ENCODE measurements around the gene VAV2.

VAV2 gene

DNA sequence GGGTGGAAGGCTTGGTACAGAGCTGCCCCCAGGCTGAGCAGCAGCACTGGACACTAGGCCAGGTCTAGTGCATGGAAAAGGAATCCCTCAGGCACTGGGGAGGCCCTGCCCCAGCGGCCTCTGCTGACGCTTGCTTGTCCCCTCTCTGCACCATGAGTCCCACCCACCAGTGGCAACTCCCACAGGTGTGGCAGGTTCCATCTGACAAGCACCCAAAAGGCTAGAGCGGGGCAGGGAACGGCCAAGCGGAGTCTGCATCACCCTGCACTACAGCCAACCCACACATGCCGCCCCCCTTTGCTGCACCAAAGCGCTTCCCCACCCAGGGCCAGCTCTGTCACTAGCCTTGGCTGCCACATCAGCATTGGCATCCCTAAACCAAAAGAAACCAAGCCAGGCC, 138.8 kb downstream of the VAV2 start:
- DNase-seq (ENCODE audit: low read depth, low spot score): no peak

DNA sequence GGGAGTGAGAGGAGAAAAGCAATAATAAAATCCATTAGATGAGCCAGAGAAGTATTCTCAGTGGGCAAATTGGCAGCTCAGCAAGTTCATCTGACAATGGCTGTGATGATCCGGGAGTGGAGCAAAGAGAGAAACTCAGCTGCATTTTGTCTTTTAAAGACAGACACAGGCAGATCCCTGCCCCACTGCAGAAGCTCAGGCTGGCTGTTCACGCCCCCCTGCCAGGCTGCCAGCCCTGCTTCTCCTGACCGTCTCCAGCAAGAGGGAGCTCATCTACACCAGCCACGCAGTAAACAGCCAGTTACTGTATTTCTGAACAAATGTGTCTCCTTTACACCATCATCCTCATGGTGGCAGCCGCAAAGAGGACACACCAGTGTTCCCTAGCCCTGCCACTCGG, 139.7 kb downstream of the VAV2 start:
- no peak for DNase-seq (ENCODE audit: low read depth, low spot score)

DNA sequence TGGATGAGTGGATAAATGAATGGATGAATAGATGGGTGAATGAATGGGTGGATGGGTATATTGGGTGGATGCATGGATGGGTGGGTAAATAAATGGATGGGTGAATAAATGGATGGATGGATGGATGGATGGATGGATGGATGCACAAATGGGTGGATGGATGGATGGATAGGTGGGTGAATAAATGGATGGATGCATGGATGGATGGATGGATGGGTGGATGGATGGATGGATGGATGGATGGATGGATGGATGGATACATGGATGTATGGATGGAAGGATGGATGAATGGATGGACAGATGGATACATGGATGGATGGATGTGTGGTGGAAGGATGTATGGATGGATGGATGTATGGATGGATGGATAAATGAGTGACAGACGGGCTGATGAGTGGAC, 140.4 kb downstream of the VAV2 start:
- no peak for DNase-seq (ENCODE audit: low read depth, low spot score)

DNA sequence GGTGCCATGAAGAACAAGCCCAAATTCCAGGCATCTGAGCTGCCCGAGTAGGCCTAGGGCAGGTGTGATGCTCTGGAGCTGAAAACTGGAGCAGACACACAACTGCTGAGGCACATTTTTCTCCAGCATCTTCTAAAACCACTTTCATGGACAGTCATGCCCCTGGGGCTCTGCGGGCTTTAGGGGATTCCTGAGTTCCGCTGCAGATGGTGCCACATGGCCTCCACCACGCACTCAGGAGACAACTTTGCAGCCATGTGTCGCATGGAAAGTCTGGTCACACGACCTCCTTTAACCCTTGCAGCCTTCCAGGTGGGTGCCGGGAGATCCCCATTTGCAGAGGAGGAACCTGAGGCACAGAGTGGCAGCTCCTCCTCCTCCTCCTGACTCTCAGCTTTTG, 141.2 kb downstream of the VAV2 start:
- DNase-seq (ENCODE audit: low read depth, low spot score): no peak

DNA sequence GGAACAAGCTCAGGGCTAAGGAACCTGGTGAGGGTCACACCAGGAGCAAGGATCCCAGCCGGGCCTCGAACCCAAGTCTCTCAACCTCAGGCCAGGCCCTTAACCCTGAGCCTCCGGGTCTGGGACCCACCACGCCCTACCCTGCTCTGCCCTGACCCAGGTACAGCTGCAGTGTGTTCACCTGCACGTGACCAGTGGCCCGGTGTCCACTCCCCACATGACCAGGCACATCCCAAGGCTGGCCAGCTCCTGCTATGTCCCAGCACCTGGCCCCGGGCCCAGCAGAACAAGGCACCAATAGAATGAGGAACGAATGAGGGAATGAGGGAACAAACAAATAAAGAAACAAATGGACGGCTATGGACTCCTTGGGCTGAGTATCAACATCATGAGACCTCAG, 142.0 kb downstream of the VAV2 start:
- DNase-seq (ENCODE audit: low read depth, low spot score): no peak

DNA sequence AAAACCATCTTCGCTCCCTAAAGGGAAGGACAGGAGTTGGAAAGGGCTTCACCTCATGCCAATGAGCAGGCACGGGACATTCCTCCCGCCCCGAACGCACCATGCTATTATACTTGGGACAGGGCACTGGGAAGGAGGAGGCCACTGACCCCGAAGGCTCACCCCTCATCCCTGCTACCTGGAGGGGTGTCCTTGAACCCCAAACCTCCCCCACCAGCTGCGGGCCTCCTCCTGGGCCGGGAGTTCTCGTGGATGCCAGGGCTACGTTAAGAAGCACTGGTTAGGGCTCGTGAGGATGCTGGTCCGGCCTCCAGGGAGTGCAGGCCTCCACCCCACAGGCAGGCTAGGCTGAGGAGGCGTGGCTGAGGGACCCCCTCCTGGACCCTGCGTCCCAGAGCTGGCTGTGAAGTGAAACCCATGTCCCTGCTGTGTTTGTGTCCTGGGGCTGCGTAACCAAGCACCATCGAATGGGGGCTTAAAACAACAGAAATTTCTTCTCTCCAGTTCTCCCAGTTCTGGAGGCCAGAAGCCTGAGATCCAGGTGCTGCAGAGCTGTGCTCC, 142.9 kb downstream of the VAV2 start:
- DNase-seq (ENCODE audit: low read depth, low spot score): no peak

DNA sequence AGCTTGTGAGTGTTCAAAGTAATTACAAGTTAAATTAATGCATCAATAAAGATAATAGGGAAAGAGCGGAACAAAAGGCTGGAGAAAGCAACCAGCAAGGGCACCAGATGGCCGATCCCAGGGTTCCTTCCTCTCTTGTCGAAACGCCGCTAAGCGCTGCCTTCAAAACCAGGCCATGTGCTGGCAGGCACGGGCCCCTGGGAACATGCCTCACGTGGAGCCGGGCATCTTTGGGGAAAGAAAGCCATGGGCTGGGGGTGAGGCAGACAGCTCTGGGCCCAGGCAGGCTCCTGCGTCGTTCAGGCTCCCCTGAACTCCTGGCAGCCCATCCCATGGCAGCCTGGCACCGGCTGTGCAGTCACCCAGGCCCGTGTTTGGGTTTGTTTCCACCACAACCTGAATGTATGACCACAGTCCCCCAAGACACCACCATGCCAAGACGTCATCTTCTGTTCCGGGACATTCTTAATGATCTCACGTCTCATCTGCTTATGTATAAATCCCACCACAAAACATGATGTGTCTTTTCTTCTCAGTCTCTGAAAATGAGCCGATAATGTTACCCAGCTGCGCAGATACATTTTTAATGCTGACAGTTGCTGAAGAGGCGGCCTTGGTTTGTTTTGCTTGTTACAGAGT, 143.5 kb downstream of the VAV2 start:
- no peak for DNase-seq (ENCODE audit: low read depth, low spot score)

DNA sequence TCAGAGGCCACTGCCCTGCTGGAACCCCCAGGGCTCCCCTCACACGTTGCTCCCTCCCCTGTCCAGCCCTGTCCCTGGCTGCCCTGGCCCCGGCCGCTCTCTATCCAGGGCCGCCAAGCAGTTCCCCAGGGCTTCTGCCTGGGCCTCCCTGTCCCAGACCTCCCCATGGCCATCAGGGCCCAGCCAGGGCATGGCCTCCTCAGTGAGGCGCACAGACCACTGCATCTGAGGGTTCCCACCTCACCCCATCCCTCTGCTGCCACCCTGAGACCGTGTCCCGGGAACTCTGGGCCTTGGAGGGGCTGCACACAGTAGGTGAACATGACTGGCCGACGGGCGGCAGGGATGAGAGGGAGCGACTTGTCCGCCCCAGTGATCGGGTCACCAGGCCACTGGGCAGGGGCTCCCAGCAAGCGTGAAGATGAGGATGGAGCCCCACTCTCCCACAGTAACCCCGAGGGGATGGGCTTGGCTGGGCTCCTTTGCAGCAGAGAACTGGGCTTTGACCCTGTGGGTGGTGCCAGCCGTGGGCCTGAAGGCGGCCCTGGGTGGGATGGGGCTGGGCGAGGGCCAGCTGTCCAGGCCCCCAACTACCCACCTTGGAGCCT, 145.5 kb downstream of the VAV2 start:
- no peak for DNase-seq (ENCODE audit: low read depth, low spot score)

DNA sequence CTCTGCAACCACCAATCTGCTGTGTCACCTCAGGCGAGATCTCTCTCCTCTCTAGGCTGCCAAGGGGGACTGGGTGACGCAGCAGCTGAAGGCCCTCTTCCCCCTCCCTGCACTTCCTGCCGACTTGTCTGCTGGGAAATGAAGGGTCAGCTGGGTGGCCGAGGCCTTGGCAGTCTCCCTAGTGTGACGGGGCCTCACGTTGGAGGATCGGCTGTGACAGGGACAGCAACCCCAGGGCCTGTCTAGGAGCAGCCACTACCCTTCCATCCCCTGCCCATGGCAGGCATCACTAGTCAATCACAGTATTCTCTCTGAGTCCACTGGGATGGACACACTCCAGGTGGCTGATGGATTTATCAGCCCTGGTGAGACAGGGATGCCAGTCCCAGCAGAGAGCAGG, 146.7 kb downstream of the VAV2 start:
- no peak for DNase-seq (ENCODE audit: low read depth, low spot score)

DNA sequence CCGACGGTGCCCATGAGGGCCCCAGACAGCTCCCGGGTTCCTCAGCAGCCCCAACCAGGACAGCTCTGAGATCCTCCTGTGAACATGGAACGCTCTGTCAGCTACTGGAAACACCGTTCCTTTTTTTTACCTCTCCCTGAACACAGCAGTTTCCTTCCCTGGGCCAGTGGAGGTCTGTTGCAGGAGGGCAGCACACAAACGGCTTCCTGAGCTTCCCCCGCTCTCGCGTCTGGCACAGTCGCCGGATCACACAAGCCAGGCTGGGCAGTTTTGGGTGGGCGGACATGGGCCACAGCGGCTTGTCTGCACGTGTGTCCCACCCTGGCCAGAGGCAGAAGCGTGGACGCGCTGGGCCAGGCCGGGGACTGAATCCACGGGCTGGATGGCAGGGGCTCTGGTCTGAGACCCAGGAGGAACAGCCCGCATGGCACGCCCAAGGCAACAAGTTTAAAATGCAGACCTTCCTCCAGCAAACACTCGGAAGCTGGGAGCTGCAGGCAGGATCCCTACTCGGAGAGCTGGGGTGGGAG, 147.2 kb downstream of the VAV2 start:
- DNase-seq (ENCODE audit: low read depth, low spot score): no peak

DNA sequence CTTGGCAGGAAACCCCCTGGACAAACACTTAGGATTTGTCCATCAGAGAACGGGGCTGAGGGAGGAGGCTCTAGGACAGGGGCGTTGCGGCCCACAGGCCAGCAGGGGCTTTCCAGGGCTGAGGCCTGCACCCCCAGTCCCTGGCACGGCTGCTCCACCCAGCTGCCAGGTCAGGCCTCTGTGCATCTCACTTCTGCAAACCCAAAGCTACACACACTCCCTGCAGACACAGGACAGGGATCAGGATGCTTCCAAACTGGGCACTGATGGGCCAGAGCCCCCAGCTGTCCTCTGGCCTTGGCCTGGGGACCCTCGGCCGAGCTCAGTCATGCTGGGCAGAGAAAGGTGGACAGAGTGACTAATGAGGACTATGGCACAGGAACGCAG, 147.7 kb downstream of the VAV2 start:
- DNase-seq (ENCODE audit: low read depth, low spot score): no peak

DNA sequence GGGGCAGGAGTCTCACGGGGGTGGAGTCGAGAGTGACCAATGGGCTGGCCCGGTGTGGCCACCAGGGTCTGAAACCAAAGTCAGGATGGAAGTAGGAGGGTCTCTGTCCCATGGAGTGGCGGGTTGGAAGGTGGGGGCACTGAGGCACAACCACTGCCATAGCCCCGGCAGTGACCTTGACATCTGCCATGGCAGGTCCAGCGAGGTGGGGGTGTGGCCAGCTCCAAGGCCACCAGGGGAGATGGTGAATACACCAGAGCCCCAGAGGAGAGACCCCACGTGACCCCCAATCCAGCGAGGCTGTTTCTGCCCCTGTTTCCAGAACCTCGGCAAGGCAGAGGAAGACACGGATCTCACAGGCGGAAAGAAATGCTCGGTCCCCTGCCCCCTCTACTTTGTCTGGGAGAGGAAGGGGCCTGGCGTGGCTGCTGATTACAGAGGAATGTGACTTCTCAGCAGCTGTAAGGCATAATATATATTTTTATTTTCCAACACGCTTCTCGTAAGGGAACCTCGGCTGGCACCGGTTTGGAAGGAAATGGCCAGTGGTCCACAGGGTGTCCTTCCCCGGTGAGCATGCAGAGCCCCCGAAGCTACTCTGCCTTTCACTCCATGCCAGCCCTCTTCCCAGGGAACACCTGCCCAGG, 148.2 kb downstream of the VAV2 start:
- DNase-seq (ENCODE audit: low read depth, low spot score): no peak

DNA sequence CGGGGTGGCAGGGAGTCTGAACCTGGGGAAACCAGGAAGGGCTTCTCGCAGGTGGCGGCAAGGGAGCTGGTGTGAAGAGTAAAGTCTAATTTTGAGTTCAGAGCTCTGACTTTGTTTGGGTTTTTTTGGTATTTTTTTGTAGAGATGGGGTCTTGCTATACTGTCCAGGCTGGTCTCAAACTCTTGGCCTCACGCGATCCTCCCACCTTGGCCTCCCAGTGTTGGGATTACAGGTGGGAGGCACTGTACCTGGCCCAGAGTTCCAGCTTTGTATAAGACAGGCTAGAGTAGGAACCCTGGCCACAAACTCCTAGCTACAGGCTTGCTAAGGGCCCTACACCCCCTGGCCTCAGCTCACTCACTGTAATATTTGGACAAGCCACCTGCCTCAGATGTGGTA, 148.9 kb downstream of the VAV2 start:
- no peak for DNase-seq (ENCODE audit: low read depth, low spot score)

DNA sequence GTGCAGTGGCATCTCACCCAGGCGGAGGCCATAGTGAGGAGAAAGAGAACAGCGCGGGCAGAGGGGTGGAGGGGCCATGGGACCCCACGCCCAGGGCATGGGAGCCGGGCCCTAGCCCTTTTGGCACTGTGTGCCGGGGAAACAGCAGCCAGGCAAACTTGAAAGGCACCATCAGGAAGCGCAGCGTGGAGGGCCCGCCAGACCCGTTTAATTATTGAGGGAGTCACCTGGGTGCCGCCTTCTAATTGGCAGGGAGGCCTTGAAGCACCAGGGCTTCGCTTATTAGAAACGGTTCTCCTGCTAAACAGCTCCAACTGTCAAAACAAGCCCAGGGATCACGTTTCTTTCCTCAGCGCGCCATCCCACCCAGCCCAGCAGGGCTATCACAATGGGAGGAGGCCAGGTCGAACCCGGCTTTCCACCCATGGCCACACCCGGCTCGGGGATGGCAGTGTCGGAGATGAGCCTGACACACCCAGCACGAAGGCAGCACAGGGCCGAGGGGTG, 149.3 kb downstream of the VAV2 start:
- no peak for DNase-seq (ENCODE audit: low read depth, low spot score)

DNA sequence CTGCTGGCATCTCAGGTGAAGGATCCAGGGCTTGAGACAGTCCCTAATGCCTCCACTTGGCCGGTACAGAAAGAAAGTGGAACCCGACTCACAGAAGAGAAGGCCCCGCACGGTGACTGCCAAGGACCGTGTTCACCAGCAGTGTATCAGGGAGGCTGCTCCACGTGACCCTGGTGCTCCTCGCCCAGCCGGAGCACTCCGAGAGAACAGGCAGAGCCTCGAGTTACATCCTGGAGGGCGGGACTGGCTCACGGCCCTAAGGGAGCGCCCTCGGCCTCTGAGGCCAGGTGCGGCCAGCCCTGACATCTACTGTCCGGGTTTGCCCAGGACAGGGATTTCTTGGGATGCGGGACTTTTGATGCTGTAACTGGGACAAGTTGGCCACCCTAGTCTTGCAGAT, 149.9 kb downstream of the VAV2 start:
- no peak for DNase-seq (ENCODE audit: low read depth, low spot score)

DNA sequence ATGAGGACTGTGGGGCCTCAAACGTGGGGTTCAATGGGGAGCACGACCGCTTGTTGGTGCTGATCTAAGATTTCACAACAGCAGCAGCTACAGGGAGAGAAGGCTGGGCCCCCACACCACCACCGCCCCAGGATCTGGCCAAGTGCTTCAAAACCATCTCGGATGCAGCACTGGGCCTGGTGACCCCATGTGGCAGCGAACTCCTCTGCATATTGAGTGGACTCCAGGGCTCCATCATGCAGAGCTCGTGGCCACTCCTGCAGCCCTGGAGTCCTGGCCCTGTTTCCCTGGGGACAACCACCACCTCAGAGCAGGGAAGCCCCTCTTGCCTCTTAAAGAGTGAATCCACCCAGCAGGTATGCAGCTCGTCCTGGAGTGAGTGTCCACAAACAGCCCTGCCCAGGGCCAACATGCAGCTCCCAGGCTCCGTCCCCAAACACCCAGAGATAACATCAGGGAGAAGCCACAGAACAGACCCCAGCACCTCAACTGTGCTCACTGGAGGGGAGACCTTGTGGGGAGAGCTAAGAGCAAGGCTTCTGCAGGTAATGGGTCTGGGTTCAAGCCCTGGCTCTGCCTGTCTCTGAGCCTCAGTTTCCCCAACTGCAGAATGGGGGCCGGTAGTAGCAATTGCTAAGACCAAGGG, 150.8 kb downstream of the VAV2 start:
- DNase-seq (ENCODE audit: low read depth, low spot score): no peak

DNA sequence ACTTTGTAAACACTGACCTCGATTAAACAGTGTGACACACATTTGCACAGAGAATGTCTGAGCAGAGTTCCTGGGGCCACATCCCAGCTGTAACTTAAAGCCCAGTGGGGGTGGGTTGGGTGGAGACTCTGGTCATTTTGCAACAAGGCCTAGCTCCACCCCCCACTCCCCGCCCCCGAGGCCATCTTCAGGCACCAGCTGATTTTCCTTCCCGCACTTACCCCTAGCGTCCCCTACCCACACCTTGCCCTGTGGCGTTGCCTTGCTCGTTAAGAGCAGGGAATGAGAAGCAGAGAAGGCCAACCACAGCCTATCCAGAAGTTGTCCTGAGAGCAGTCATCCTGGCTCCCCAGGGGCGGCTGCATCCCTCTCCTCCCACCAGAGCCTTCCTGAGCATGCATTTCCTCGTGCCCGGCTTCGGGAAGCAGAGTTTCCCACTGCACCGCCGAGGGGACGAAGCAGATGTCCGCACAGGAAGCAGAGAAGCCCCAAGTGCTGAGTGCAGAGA, 152.2 kb downstream of the VAV2 start:
- no peak for DNase-seq (ENCODE audit: low read depth, low spot score)

DNA sequence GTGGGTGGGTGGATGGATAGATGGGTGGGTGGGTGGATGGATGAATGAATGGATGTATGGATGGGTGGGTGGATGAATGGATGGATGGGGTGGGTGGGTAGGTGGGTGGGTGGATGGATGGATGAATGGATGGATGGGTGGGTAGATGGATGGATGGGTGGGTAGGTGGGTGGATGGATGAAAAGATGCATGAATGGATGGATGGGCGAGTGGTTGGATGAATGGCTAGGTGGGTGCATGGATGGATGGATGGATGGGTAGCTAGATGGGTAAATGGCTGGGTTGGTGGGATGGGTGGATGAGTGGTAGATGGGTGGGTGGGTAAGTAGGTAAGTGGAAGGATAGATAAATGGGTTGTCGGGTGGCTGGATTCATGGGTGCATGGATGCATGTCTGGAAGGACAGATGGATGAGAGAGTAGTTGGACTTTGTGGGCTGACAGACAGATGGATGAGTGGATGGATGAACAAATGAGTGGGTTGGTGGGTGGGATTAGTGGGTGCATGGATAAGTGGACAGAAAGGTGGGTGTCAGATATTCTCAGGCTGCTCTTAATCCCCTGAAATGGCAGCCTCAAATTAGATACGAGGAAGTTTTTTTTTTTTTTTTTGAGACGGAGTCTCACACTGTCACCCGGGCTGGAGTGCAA, 153.1 kb downstream of the VAV2 start:
- DNase-seq (ENCODE audit: low read depth, low spot score): no peak

DNA sequence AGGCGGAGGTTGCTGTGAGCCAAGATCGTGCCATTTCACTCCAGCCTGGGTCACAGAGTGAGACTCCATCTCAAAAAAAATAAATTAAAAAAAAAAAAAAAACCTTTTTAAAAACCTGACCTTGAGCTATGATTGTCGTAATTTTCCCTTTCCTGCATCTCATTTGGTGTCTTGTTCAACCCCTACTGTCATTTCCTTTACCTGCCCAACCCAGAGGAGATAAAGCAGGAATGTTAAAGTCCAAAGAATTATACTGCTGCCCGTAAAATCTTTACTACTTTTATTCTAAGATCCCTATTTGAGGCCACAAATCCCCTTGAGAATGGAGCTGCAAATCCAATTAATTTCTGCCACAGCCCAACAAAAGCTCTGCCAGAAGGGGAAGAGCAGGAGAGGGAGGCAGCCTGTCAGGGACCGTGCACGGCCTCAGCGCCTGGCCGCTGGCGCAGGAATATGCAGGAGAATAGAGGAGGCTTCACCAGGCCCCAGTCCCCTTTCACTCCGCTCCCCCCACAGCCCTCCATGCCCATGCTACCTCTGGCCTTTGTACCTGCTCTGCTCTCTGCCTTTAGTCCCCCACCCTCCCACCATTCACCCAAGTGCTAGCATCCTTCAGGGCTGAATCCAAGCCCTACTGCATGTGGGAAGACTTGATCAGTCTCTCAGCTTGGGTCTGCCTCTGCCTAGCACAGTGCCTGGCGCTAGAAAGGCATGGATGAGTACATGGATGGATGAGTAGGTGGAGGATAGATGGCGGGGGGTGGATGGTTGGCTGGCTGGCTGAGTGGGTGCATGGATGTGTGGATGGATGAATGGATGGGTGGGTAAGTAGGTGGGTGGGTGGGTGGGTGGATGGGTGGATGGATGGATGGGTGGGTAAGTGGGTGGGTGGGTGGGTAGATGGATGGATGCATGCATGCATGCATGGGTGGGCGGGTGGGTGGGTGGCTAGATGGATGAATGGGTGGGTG, 154.2 kb downstream of the VAV2 start:
- no peak for DNase-seq (ENCODE audit: low read depth, low spot score)

DNA sequence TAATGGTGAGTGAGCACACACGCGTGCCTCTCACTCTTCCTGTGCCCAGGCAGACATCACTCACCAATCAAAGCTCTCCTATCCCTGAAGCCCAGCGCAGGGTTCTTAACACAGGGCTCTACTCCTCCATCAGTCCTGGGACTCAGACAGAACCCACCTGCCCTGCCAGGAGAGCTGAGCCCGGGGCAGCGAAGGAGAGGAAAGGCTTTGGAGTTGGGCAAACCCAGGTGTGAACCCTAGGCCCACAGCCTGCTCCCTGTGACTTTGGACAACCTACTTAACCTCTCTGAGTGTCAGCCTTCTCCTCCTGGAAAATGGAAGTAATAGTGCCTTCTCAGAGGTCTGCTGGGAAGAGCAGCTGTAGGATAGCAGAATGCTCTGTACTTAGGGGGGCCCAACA, 155.3 kb downstream of the VAV2 start:
- no peak for DNase-seq (ENCODE audit: low read depth, low spot score)
